Neural progenitor cell (in vitro differentiated cells): ENCODE data around the gene GABRB1. TPM values are rescaled to one million over a fixed set of nuclear protein-coding genes. Genes with fewer than 3 reads are reported as not detected.

Experiments
- DNase-seq: peaks from one replicate; pipeline ENCODE4 v3.0.0-alpha.2; 2016; ENCODE audit warnings: low spot score
- H2AFZ ChIP-seq: fragments of 200-600 bp; sonication (generic); replicated peaks from 2 replicates; pipeline ENCODE4 v1.6.1; 2016; ENCODE audit warnings: antibody characterized with exemption
- H3F3A ChIP-seq: fragments of 200-600 bp; sonication (generic); 2 replicates; pipeline ENCODE4 v1.6.1; 2016; ENCODE audit warnings: antibody characterized with exemption, low read depth
- H3K27ac ChIP-seq: fragments of 200-600 bp; sonication (generic); 2 replicates; pipeline ENCODE4 v1.5.1; 2016; ENCODE audit warnings: mild to moderate bottlenecking
- H3K27me3 ChIP-seq: fragments of 200-600 bp; sonication (generic); 2 replicates; pipeline ENCODE4 v1.6.1; 2016; ENCODE audit warnings: mild to moderate bottlenecking, moderate library complexity
- H3K36me3 ChIP-seq: fragments of 200-600 bp; sonication (generic); 2 replicates; pipeline ENCODE4 v1.5.1; 2016
- H3K4me1 ChIP-seq: fragments of 200-600 bp; sonication (generic); 2 replicates; pipeline ENCODE4 v1.6.1; 2016; ENCODE audit warnings: mixed run types
- H3K4me2 ChIP-seq: fragments of 200-600 bp; sonication (generic); 2 replicates; pipeline ENCODE4 v1.6.1; 2016
- H3K4me3 ChIP-seq: fragments of 200-600 bp; sonication (generic); 2 replicates; pipeline ENCODE4 v1.5.1; 2016
- H3K79me2 ChIP-seq: fragments of 200-600 bp; sonication (generic); 2 replicates; pipeline ENCODE4 v1.6.1; 2016; ENCODE audit warnings: low read depth
- H3K9ac ChIP-seq: fragments of 200-600 bp; sonication (generic); 2 replicates; pipeline ENCODE4 v1.6.1; 2016
- H3K9me3 ChIP-seq: fragments of 200-600 bp; sonication (generic); 2 replicates; pipeline ENCODE4 v1.5.1; 2016; ENCODE audit warnings: low read depth
- H4K20me1 ChIP-seq: fragments of 200-600 bp; sonication (generic); 2 replicates; pipeline ENCODE4 v1.6.1; 2016; ENCODE audit warnings: low read depth
- H3K27ac Mint-ChIP-seq: 3 replicates; pipeline ENCODE4 v1.8.0; 2021; ENCODE audit warnings: mixed read lengths
- H3K27me3 Mint-ChIP-seq: 2 replicates; pipeline ENCODE4 v1.8.0; 2022; ENCODE audit warnings: low read depth, mild to moderate bottlenecking, inconsistent platforms, moderate library complexity, mixed read lengths; ENCODE audit not compliant: insufficient read depth
- H3K36me3 Mint-ChIP-seq: 3 replicates; pipeline ENCODE4 v1.8.0; 2021; ENCODE audit warnings: mixed read lengths
- H3K4me1 Mint-ChIP-seq: 3 replicates; pipeline ENCODE4 v1.8.0; 2021; ENCODE audit warnings: mixed read lengths
- H3K4me3 Mint-ChIP-seq: 3 replicates; pipeline ENCODE4 v1.8.0; 2021; ENCODE audit warnings: mild to moderate bottlenecking, moderate library complexity, mixed read lengths
- H3K9me3 Mint-ChIP-seq: 3 replicates; pipeline ENCODE4 v1.8.0; 2020; ENCODE audit warnings: mixed read lengths
- EZH2 ChIP-seq: fragments of 200-600 bp; sonication (generic); IDR thresholded peaks from 2 replicates; pipeline ENCODE4 v1.6.1; 2017; ENCODE audit warnings: antibody characterized with exemption, mild to moderate bottlenecking, moderate library complexity
- EZH2phosphoT487 ChIP-seq: fragments of 200-600 bp; sonication (generic); IDR thresholded peaks from 2 replicates; pipeline ENCODE4 v1.6.1; 2017; ENCODE audit warnings: antibody characterized with exemption
- total RNA-seq: library from RNA; depleted of rRNA; stranded (reverse); fragments of >200 nt; gene quantifications from 2 replicates; pipeline ENCODE4 v1.2.3, GENCODE V29; 2015; ENCODE audit warnings: low replicate concordance
- TF ChIP-seq, protein P1 (sequence below): fragments of 200-600 bp; sonication (generic); IDR thresholded peaks from 2 replicates; pipeline ENCODE4 v1.5.1; 2017; ENCODE audit warnings: antibody characterized with exemption, mild to moderate bottlenecking

The GABRB1 gene
- total RNA-seq, 1 donor from 2014 or later, result not detected

DNA sequence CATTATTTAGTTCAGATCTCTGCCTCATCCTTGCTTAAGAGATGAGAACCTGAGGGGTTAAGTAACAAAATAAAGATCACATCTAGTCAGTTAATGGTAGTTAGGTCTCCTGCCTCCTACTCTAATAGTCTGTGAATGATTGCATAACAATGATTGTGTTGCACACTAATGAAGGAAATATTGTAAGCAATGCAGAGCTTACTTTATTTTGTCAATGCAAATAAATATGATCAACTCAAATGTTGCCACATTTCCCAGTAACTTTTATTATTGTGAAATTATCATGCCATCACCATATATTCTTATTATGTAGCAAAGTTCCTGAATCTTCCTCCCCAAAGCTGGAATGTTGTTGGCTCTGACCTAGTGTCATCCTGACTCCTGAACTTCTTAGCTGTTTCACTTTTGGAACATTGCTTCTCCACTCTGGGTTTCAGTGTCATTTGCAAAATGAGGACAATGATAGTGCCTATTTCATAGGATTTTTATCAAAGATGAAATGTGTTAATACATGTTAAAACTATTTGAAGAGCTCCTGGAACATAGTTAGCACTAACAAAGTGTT lies 20.9 kb upstream of the GABRB1 start:
- no peak for DNase-seq
- Histone ChIP-seq H3K27ac (no peak overlapping the region), H3K27me3 (no peaks in the 10 kb centered on the region), H3K9me3 (no peaks in the 10 kb centered on the region), H2AFZ (no peak overlapping the region), H3K36me3 (no peaks in the 10 kb centered on the region), H3F3A (no peaks in the 10 kb centered on the region), H4K20me1 (no peaks in the 10 kb centered on the region), H3K4me1 (no peaks in the 10 kb centered on the region), H3K4me2 (no peak overlapping the region), H3K4me3 (no peak overlapping the region), H3K9ac (no peak overlapping the region), H3K79me2 (no peaks in the 10 kb centered on the region)
- no peak for TF ChIP-seq EZH2
- TF ChIP-seq, protein P1, sequence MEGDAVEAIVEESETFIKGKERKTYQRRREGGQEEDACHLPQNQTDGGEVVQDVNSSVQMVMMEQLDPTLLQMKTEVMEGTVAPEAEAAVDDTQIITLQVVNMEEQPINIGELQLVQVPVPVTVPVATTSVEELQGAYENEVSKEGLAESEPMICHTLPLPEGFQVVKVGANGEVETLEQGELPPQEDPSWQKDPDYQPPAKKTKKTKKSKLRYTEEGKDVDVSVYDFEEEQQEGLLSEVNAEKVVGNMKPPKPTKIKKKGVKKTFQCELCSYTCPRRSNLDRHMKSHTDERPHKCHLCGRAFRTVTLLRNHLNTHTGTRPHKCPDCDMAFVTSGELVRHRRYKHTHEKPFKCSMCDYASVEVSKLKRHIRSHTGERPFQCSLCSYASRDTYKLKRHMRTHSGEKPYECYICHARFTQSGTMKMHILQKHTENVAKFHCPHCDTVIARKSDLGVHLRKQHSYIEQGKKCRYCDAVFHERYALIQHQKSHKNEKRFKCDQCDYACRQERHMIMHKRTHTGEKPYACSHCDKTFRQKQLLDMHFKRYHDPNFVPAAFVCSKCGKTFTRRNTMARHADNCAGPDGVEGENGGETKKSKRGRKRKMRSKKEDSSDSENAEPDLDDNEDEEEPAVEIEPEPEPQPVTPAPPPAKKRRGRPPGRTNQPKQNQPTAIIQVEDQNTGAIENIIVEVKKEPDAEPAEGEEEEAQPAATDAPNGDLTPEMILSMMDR, result no peak
- no peak for TF ChIP-seq EZH2phosphoT487
- H3K4me3 Mint-ChIP-seq, result no peak overlapping the region
- H3K4me1 Mint-ChIP-seq, result no peaks in the 10 kb centered on the region
- no peaks in the 10 kb centered on the region for H3K36me3 Mint-ChIP-seq
- no peak overlapping the region for H3K27ac Mint-ChIP-seq
- H3K9me3 Mint-ChIP-seq, result no peaks in the 10 kb centered on the region
- no peaks in the 10 kb centered on the region for H3K27me3 Mint-ChIP-seq

DNA sequence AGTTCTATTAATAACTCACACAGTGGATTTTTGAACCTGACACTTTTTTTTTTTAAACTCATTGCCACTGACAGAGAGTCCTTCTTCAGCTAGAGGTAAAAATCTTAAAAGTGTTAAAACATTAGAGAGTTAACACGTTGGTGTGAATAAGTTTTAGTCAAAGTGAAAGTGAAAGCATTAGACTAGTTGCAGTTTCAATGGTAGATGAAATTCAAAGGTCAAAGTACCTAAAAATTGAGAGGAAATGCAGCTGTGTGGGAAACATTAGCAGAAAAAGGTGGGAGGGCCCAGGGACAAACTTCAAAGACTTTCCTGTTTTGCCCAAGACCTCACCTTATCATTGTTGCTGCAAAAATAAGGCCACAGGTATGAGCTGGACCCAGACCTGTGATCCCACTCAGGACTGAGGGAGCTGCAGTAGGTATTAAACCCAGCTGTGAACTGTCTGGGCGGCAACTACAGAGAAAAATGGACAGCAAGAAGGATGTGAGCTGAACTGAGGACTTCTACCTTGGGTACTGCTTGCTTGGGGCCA lies 20.4 kb upstream of the GABRB1 start:
- Histone ChIP-seq H3K27ac (no peak overlapping the region), H3K79me2 (no peaks in the 10 kb centered on the region), H3F3A (no peaks in the 10 kb centered on the region), H3K4me3 (no peak overlapping the region), H3K36me3 (no peaks in the 10 kb centered on the region), H4K20me1 (no peaks in the 10 kb centered on the region), H3K27me3 (no peaks in the 10 kb centered on the region), H3K9ac (no peak overlapping the region), H2AFZ (peak overlapping the region; percentile 17), H3K9me3 (no peaks in the 10 kb centered on the region), H3K4me2 (no peak overlapping the region), H3K4me1 (no peaks in the 10 kb centered on the region)
- Mint-ChIP-seq H3K27me3 (no peaks in the 10 kb centered on the region), H3K27ac (no peak overlapping the region), H3K9me3 (no peaks in the 10 kb centered on the region), H3K4me1 (no peaks in the 10 kb centered on the region), H3K36me3 (no peaks in the 10 kb centered on the region), H3K4me3 (no peak overlapping the region)
- DNase-seq, result no peak
- TF ChIP-seq, protein P1, result no peak
- TF ChIP-seq EZH2phosphoT487 (no peak), EZH2 (no peak)

DNA sequence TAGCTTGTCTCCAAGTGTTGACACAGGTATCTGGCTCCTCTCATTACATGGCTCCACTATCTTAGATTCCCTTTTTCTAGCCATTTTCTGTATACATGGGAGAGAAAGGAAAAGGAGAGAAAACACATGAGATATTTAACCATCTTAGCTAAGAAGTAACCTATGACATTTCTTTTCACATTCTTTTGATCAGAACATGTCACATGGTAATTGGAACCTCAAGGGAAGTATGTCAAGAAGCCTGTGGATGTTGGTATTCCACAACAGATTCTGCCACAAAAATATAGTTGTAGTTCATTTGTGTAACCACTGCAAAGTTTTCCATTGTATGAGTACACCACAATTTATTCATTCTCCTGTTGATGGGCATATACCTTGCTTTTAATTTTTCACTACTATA lies 18.7 kb upstream of the GABRB1 start:
- no peaks in the 10 kb centered on the region for H3K79me2 ChIP-seq
- no peaks in the 10 kb centered on the region for H3K36me3 ChIP-seq
- no peaks in the 10 kb centered on the region for H3F3A ChIP-seq
- H3K4me1 ChIP-seq, result no peaks in the 10 kb centered on the region
- H3K4me3 Mint-ChIP-seq, result no peak overlapping the region
- no peak for DNase-seq
- H3K27ac Mint-ChIP-seq, result no peak overlapping the region
- H3K27ac ChIP-seq, result no peak overlapping the region
- H2AFZ ChIP-seq, result no peak overlapping the region
- H3K27me3 ChIP-seq, result no peaks in the 10 kb centered on the region
- no peaks in the 10 kb centered on the region for H3K36me3 Mint-ChIP-seq
- H3K9me3 ChIP-seq, result no peaks in the 10 kb centered on the region
- TF ChIP-seq, protein P1, result no peak
- TF ChIP-seq EZH2 (no peak), EZH2phosphoT487 (no peak)
- no peaks in the 10 kb centered on the region for H3K9me3 Mint-ChIP-seq
- H3K27me3 Mint-ChIP-seq, result no peaks in the 10 kb centered on the region
- no peaks in the 10 kb centered on the region for H4K20me1 ChIP-seq
- H3K4me2 ChIP-seq, result no peak overlapping the region
- H3K9ac ChIP-seq, result no peak overlapping the region
- no peak overlapping the region for H3K4me3 ChIP-seq
- H3K4me1 Mint-ChIP-seq, result no peaks in the 10 kb centered on the region
